ENCODE data around the gene TPT1. TPM values are rescaled to one million over a fixed set of nuclear protein-coding genes. Genes with fewer than 3 reads are reported as not detected.

Gene TPT1
- total and polyA plus RNA-seq, 4 donors, result 2,791 to 8,629 (median 4,381) TPM

DNA sequence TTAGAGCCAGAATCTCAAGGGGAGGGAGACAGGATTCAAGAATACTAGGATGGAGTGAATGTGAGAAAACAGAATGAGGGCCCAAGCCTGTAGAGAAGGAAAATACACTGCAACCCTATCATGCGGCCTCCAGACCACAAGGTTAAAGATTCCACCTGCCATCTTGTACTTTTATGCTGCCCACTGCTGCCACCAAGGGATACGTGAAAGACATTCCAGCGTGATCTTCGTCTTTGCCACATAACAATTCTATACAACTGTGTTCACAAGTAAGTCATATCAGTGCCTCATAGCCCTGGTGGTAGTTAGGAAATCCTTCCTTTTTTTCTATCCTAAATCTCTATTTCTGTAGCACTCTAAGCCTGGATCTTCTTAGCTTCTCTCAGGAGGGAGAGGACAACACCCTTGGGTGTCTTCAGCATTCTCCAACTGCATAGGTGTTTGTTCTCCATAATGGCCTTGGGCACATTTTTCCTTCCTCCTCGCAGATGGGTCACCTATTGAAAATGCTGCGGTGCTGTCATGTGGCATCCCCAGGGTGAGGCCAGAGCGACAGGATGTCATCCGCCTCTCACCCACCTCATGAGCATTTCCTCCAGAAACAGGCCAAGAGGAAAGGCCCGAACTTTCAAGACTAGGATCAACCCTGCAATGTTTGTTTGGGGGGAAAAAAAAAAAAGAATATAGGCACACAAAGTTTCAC lies 13.6 kb downstream of the TPT1 start:
- peaks cover 0 to 17% (median 12%) of the 10 kb centered on the region in 5 donors for H3K4me1 ChIP-seq (ENCODE audit: control insufficient read depth in 5 of 5, insufficient read depth in 5 of 5, low read length in 5 of 5)
- no peaks in the 10 kb centered on the region for H3K9me3 ChIP-seq (ENCODE audit: control insufficient read depth in 4 of 4, insufficient read depth in 3 of 4, low read length in 3 of 4)
- H3K27me3 ChIP-seq (ENCODE audit: control insufficient read depth in 3 of 3, insufficient read depth in 3 of 3, low read length in 2 of 3), result no peaks in the 10 kb centered on the region
- H3K36me3 ChIP-seq (ENCODE audit: control insufficient read depth in 4 of 4, insufficient read depth in 4 of 4, low read length in 4 of 4), result no peaks in the 10 kb centered on the region
- H3K9ac ChIP-seq (ENCODE audit: insufficient read depth in 1 of 2, low read length in 2 of 2), result no peak overlapping the region
- TF ChIP-seq, protein P1, sequence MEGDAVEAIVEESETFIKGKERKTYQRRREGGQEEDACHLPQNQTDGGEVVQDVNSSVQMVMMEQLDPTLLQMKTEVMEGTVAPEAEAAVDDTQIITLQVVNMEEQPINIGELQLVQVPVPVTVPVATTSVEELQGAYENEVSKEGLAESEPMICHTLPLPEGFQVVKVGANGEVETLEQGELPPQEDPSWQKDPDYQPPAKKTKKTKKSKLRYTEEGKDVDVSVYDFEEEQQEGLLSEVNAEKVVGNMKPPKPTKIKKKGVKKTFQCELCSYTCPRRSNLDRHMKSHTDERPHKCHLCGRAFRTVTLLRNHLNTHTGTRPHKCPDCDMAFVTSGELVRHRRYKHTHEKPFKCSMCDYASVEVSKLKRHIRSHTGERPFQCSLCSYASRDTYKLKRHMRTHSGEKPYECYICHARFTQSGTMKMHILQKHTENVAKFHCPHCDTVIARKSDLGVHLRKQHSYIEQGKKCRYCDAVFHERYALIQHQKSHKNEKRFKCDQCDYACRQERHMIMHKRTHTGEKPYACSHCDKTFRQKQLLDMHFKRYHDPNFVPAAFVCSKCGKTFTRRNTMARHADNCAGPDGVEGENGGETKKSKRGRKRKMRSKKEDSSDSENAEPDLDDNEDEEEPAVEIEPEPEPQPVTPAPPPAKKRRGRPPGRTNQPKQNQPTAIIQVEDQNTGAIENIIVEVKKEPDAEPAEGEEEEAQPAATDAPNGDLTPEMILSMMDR (IDR thresholded peaks at IDR 0.05; ENCODE audit: control extremely low read depth, extremely low read depth), result no peak
- ATAC-seq (ENCODE audit: insufficient read depth, low FRiP score) (no peak), DNase-seq (no peak)
- no peak overlapping the region for H3K27ac ChIP-seq (ENCODE audit: low read depth in 1 of 2, low read length in 1 of 2)
- no peak overlapping the region for H3K4me3 ChIP-seq
- WGBS, 2 donors, result 71 to 75% methylated on average over 9 of the region's 9 CpGs

DNA sequence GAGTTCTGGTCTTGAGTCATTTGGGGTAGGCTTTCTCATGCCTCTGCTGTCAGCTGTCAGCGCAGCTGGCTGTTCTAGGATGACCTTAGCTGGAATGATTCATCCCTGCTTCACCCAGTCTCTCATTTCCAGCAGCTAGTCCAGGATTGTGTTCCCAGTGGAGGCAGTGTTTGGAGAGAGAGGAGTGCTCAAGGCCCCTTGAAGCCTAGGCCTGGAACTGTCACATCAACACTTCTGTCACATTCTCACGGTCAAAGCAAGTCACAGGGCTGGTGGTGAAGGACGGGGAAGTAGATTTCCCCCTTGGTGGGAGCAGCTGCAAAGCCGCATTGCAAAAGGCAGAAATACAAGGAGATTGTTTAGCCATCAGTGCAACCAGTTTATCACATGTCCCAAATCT lies 15.2 kb downstream of the TPT1 start:
- Histone ChIP-seq H3K9me3 (ENCODE audit: control insufficient read depth in 4 of 4, insufficient read depth in 3 of 4, low read length in 3 of 4) (no peaks in the 10 kb centered on the region), H3K27me3 (ENCODE audit: control insufficient read depth in 3 of 3, insufficient read depth in 3 of 3, low read length in 2 of 3) (no peaks in the 10 kb centered on the region), H3K4me1 (ENCODE audit: control insufficient read depth in 5 of 5, insufficient read depth in 5 of 5, low read length in 5 of 5) (peaks cover 0 to 14% (median 13%) of the 10 kb centered on the region in 5 donors), H3K9ac (ENCODE audit: insufficient read depth in 1 of 2, low read length in 2 of 2) (no peak overlapping the region), H3K36me3 (ENCODE audit: control insufficient read depth in 4 of 4, insufficient read depth in 4 of 4, low read length in 4 of 4) (no peaks in the 10 kb centered on the region), H3K27ac (ENCODE audit: low read depth in 1 of 2, low read length in 1 of 2) (peak overlapping the region; percentile 51 to 86), H3K4me3 (no peak overlapping the region)
- DNase-seq (peak in 1 of 3 donors; percentile 42), ATAC-seq (ENCODE audit: insufficient read depth, low FRiP score) (no peak)
- WGBS, 2 donors, result 31 to 50% methylated on average over 4 of the region's 4 CpGs
- TF ChIP-seq, protein P1 (IDR thresholded peaks at IDR 0.05; ENCODE audit: control extremely low read depth, extremely low read depth), result no peak

DNA sequence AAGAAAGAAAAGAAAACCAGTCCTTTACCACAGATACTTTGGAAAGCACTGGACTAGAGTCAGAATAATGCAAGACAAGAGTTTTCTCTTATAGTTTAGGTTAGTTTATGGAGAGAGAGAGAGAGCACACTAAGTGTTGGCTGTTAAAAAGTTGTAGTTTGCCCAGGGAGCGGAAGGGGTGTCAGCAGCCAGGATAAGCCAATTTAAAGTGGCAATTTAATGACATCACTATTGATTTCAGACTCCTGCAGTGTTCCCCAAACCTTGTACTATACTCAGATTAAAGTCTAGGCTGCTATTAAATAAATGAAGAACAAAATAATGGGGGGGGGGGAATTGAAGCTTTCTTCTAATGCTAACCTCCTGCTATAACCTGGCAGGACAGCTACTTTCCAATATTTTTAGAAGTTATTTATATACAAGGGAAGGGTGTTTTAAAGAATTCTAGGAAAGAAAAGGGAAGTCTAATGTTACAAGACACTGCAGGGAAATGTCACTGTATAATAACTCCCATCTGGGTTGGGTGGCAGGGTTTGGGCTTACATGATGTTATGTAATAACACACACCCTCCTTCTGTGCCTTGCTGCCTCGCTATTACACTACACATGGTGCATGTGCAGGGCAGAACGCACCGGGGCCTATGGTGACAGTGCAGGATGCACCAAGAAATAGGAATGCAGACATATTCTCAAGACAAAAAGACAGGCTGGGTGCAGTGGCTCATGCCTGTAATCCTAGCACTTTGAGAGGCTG lies 19.9 kb downstream of the TPT1 start:
- H3K9me3 ChIP-seq (ENCODE audit: control insufficient read depth in 4 of 4, insufficient read depth in 3 of 4, low read length in 3 of 4), result no peaks in the 10 kb centered on the region
- no peak overlapping the region for H3K9ac ChIP-seq (ENCODE audit: insufficient read depth in 1 of 2, low read length in 2 of 2)
- H3K4me3 ChIP-seq, result no peak overlapping the region
- H3K27me3 ChIP-seq (ENCODE audit: control insufficient read depth in 3 of 3, insufficient read depth in 3 of 3, low read length in 2 of 3), result no peaks in the 10 kb centered on the region
- ATAC-seq (ENCODE audit: insufficient read depth, low FRiP score), result no peak
- TF ChIP-seq, protein P1 (IDR thresholded peaks at IDR 0.05; ENCODE audit: control extremely low read depth, extremely low read depth), result no peak
- H3K36me3 ChIP-seq (ENCODE audit: control insufficient read depth in 4 of 4, insufficient read depth in 4 of 4, low read length in 4 of 4), result no peaks in the 10 kb centered on the region
- DNase-seq, result no peak
- no peak overlapping the region for H3K27ac ChIP-seq (ENCODE audit: low read depth in 1 of 2, low read length in 1 of 2)
- WGBS, 2 donors, result 28 to 44% methylated on average over 4 of the region's 4 CpGs
- peaks cover 0 to 7% (median 0%) of the 10 kb centered on the region in 5 donors for H3K4me1 ChIP-seq (ENCODE audit: control insufficient read depth in 5 of 5, insufficient read depth in 5 of 5, low read length in 5 of 5)

All from lung (tissue), 12 donors.